Endothelial cell of umbilical vein (primary cell): ENCODE data around the gene PTPN14. TPM values are rescaled to one million over a fixed set of nuclear protein-coding genes. Genes with fewer than 3 reads are reported as not detected.

Experiments used
- BruUV-seq: library from RNA; stranded (reverse); fragments of 400-500 nt; replicated peaks from 2 replicates; lab custom pipeline; 2021; lab: Mats Ljungman, UMichigan
- CTCF ChIA-PET: fragments of 300-600, 350-600 bp; sonication (Branson Sonifier 250); formaldehyde crosslinking; loops from one replicate; lab custom pipeline; 2021; ENCODE audit warnings: antibody characterized with exemption, inconsistent platforms; lab: Charles Lee
- POLR2A ChIA-PET: fragments of 300-600, 350-600 bp; sonication (Branson Sonifier 250); formaldehyde crosslinking; loops from one replicate; lab custom pipeline; 2021; ENCODE audit warnings: antibody characterized with exemption, inconsistent platforms; lab: Charles Lee
- DNase-seq: peaks from one replicate; pipeline ENCODE4 v3.0.0-alpha.2; 2011; ENCODE audit warnings: low read depth, low spot score
- FAIRE-seq: peaks from 2 replicates; lab custom pipeline; 2011; peaks lifted over from hg19 to GRCh38; lab: Jason Lieb, UNC
- H2AFZ ChIP-seq: 2 replicates; pipeline ENCODE4 v1.6.0; 2012; ENCODE audit warnings: low read depth, low read length, control low read depth, inconsistent platforms
- H3K27ac ChIP-seq: 2 replicates; pipeline ENCODE4 v1.5.1; 2011; ENCODE audit warnings: low read depth, mild to moderate bottlenecking, control low read depth, low read length, moderate library complexity; ENCODE audit not compliant: insufficient read depth
- H3K27me3 ChIP-seq, 2 experiments: 2 replicates each; pipeline versions ENCODE4 v1.6.0 to v1.6.1; 2011; ENCODE audit warnings: low read length in 2 of 2, mixed read lengths in 1 of 2; ENCODE audit not compliant: control insufficient read depth in 2 of 2, insufficient read depth in 2 of 2
- H3K36me3 ChIP-seq, 2 experiments: 2 replicates in 1 of 2; 3 replicates in 1 of 2; pipeline ENCODE4 v1.5.1; 2011; ENCODE audit warnings: low read length in 2 of 2, mild to moderate bottlenecking in 1 of 2, moderate library complexity in 1 of 2; ENCODE audit not compliant: control insufficient read depth in 2 of 2, insufficient read depth in 2 of 2; ENCODE audit errors: extremely low read depth in 1 of 2
- H3K4me1 ChIP-seq: 3 replicates; pipeline ENCODE4 v1.5.1; 2011; ENCODE audit warnings: mild to moderate bottlenecking, low read length; ENCODE audit not compliant: control insufficient read depth, insufficient read depth; ENCODE audit errors: extremely low read depth
- H3K4me2 ChIP-seq: 2 replicates; pipeline ENCODE4 v1.6.1; 2011; ENCODE audit warnings: low read length, control low read depth, mixed read lengths; ENCODE audit not compliant: insufficient read depth
- H3K4me3 ChIP-seq, 3 experiments: fragments of 200-600 bp in 1 of 3; sonication (generic), shearing (Covaris generic) in 1 of 3; replicated peaks in 1 of 3; 2 replicates each; pipeline ENCODE4 v1.5.1; 2011 to 2016; ENCODE audit warnings: control low read depth in 3 of 3, low read length in 3 of 3, mild to moderate bottlenecking in 2 of 3, inconsistent platforms in 1 of 3, low read depth in 1 of 3, moderate library complexity in 1 of 3; ENCODE audit not compliant: insufficient read depth in 1 of 3
- H3K79me2 ChIP-seq: 2 replicates; pipeline ENCODE4 v1.6.0; 2012; ENCODE audit warnings: low read length, inconsistent platforms; ENCODE audit not compliant: control insufficient read depth, insufficient read depth
- H3K9ac ChIP-seq: replicated peaks from 2 replicates; pipeline ENCODE3; 2011; ENCODE audit warnings: low read length, control low read depth; ENCODE audit not compliant: insufficient read depth; ENCODE audit errors: extremely low read depth
- H3K9me1 ChIP-seq: replicated peaks from 3 replicates; pipeline ENCODE4 v1.6.0; 2011; ENCODE audit warnings: mild to moderate bottlenecking, low read length; ENCODE audit not compliant: control insufficient read depth, insufficient read depth; ENCODE audit errors: extremely low read depth
- H3K9me3 ChIP-seq: replicated peaks from 2 replicates; pipeline ENCODE4 v1.5.1; 2012; ENCODE audit warnings: low read length, inconsistent platforms; ENCODE audit not compliant: control insufficient read depth, insufficient read depth
- H4K20me1 ChIP-seq: replicated peaks from 2 replicates; pipeline ENCODE3; 2011; ENCODE audit warnings: mild to moderate bottlenecking, low read length; ENCODE audit not compliant: control insufficient read depth, insufficient read depth; ENCODE audit errors: extremely low read depth
- CTCF ChIP-seq, 2 donors: IDR thresholded peaks; 1 replicate in 1 of 2; 2 replicates in 1 of 2; pipeline ENCODE4 v1.5.1; 2011; ENCODE audit warnings: low read length in 2 of 2, mild to moderate bottlenecking in 2 of 2, moderate library complexity in 2 of 2, control low read depth in 1 of 2, inconsistent platforms in 1 of 2, low read depth in 1 of 2; ENCODE audit not compliant: insufficient read depth in 1 of 2; ENCODE audit errors: extremely low read depth in 1 of 2
- EZH2 ChIP-seq: IDR thresholded peaks from 2 replicates; pipeline ENCODE4 v1.6.1; 2012; ENCODE audit warnings: borderline replicate concordance, low read depth, mild to moderate bottlenecking, moderate library complexity, low read length, inconsistent platforms; ENCODE audit not compliant: severe bottlenecking
- GATA2 ChIP-seq: IDR thresholded peaks from 2 replicates; pipeline ENCODE4 v1.7.0; 2011; ENCODE audit warnings: low read depth, mild to moderate bottlenecking, moderate library complexity, mixed read lengths, low read length; ENCODE audit not compliant: insufficient read length, insufficient read depth
- JUN ChIP-seq: IDR thresholded peaks from 2 replicates; pipeline ENCODE4 v1.6.1; 2011; ENCODE audit warnings: borderline replicate concordance, low read depth; ENCODE audit not compliant: insufficient read length, insufficient read depth
- POLR2A ChIP-seq: IDR thresholded peaks from 2 replicates; pipeline ENCODE4 v1.6.1; 2012; ENCODE audit warnings: low read depth, mild to moderate bottlenecking, control low read depth, low read length
- POLR2AphosphoS5 ChIP-seq: IDR thresholded peaks from 2 replicates; pipeline ENCODE4 v1.6.1; 2012; ENCODE audit warnings: low read depth, mild to moderate bottlenecking, control low read depth, low read length, moderate library complexity; ENCODE audit not compliant: insufficient read depth
- dilution Hi-C: fragments of 300-500 bp; cut with MboI; formaldehyde crosslinking; loops from one replicate; pipeline ENCODE4 v1.15.0; 2019; ENCODE audit warnings: low sequenced_read_pairs; ENCODE audit not compliant: extremely low pct_ligation_motif_present
- intact Hi-C: fragments of 100-400 bp; cut with micrococcal nuclease; formaldehyde crosslinking; loops from one replicate; pipeline ENCODE4 v1.10.0; 2022
- polyA plus RNA-seq, 4 experiments: library from polyadenylated mRNA; depleted of rRNA in 3 of 4; stranded (reverse) in 3 of 4; unstranded in 1 of 4; fragments of >200 nt; gene quantifications; 2 replicates each; pipeline versions ENCODE4 v1.2.1 to v1.2.3, GENCODE V29; 2011 to 2012; ENCODE audit warnings: missing spikeins in 1 of 4
- total RNA-seq: library from RNA; stranded (reverse); gene quantifications from 2 replicates; pipeline ENCODE4 v1.2.3, GENCODE V29; 2021

Gene PTPN14
- total and polyA plus RNA-seq, 2 donors (not counting 3 experiments of a cell fraction or from before 2014, with no cell fraction given): 18.5 to 93.0 TPM

GRCh38 chr1:214354440-214355148 is 196.8 kb downstream of the PTPN14 start:
- intact Hi-C loops: no loop called here
- no peak overlapping the region for H3K9ac ChIP-seq
- no peak for DNase-seq
- no peak overlapping the region for H3K4me3 ChIP-seq
- no peaks in the 10 kb centered on the region for H3K79me2 ChIP-seq
- H2AFZ ChIP-seq: no peak overlapping the region
- H3K4me1 ChIP-seq: no peaks in the 10 kb centered on the region
- H4K20me1 ChIP-seq: no peaks in the 10 kb centered on the region
- FAIRE-seq: no peak
- TF ChIP-seq GATA2 (no peak), POLR2AphosphoS5 (no peak), CTCF (IDR thresholded peaks at IDR 0.05; ENCODE audit: extremely low read depth in 1 of 2, insufficient read depth in 1 of 2, low read depth in 1 of 2, low read length in 2 of 2) (no peak), POLR2A (no peak), EZH2 (no peak), JUN (no peak)
- H3K9me1 ChIP-seq: peaks cover 3% of the 10 kb centered on the region
- TSS peak; percentile 0 for BruUV-seq
- no peaks in the 10 kb centered on the region for H3K27me3 ChIP-seq
- no peak overlapping the region for H3K4me2 ChIP-seq
- no peak overlapping the region for H3K27ac ChIP-seq
- dilution Hi-C loops: no loop called here
- POLR2A ChIA-PET: no interaction called here
- peaks cover 13 to 23% of the 10 kb centered on the region in 2 experiments for H3K36me3 ChIP-seq
- CTCF ChIA-PET: interaction anchor here (0.7 to 1.1 kb wide), 9 partner anchors 19 to 197 kb away, joined by 3 to 6 read pairs (median 3); partner anchors contain the start of gene PTPN14
- H3K9me3 ChIP-seq: no peaks in the 10 kb centered on the region
